Suprapubic skin (tissue), 4 donors: ENCODE results near the gene TLE4.

ENCODE experiments used
- CTCF ChIP-seq, 2 donors: fragments of 200-600 bp in 1 of 2; fragments of 450-650 bp in 1 of 2; sonication (generic) in 1 of 2; IDR thresholded peaks; one replicate each; pipeline ENCODE4 v1.5.1; 2016 to 2019; ENCODE audit warnings: antibody characterized with exemption in 2 of 2, mild to moderate bottlenecking in 1 of 2, moderate library complexity in 1 of 2
- POLR2A ChIP-seq, 2 donors: fragments of 450-650 bp; IDR thresholded peaks; one replicate each; pipeline ENCODE4 v1.6.1; 2017; ENCODE audit warnings: antibody characterized with exemption in 2 of 2, mild to moderate bottlenecking in 2 of 2, moderate library complexity in 2 of 2
- POLR2AphosphoS5 ChIP-seq, 3 donors: sonication (generic); formaldehyde crosslinking; IDR thresholded peaks; one replicate each; pipeline ENCODE4 v1.6.1; 2017; ENCODE audit warnings: antibody characterized with exemption in 3 of 3

- TF ChIP-seq CTCF (IDR thresholded peaks at IDR 0.05) (no peak), POLR2A (IDR thresholded peaks at IDR 0.05) (no peak), POLR2AphosphoS5 (IDR thresholded peaks at IDR 0.05) (no peak)
These were observed 33.3 kb downstream of the TLE4 start for GRCh38 chr9:79604921-79605562.
